RWPE1 (cell line): ENCODE data around the gene MAPK4.

ENCODE experiments used
- CTCF ChIA-PET: fragments of 350-600 bp; sonication (Branson Sonifier 250); formaldehyde crosslinking; extraction: SDS; loops from one replicate; lab custom pipeline; 2021; lab: Yijun Ruan, JAX
- POLR2A ChIA-PET: fragments of 400-600 bp; formaldehyde crosslinking; extraction: SDS; loops from one replicate; lab custom pipeline; 2020; ENCODE audit warnings: antibody characterized with exemption; ENCODE audit not compliant: low non-redundant PET; lab: Yijun Ruan, JAX
- DNase-seq: peaks from one replicate; pipeline ENCODE4 v3.0.0; 2012; ENCODE audit warnings: low spot score
- H3K27ac ChIP-seq: fragments of 450-650 bp; 2 replicates; pipeline ENCODE4 v1.5.1; 2017
- CTCF ChIP-seq: fragments of 450-650 bp; conservative IDR thresholded peaks from 2 replicates; pipeline ENCODE4 v1.5.1; 2017; ENCODE audit warnings: low read depth, mild to moderate bottlenecking

Gene MAPK4

GRCh38 chr18:50644807-50645206 is 84.9 kb downstream of the MAPK4 start:
- H3K27ac ChIP-seq = no peak overlapping the region
- ChIA-PET POLR2A (no interaction called here), CTCF (interaction anchor here (0.7 kb wide), 1 partner anchor 22 kb away, joined by 3 read pairs; no protein-coding TSS in a partner anchor)
- DNase-seq = peak; percentile 22
- TF ChIP-seq CTCF = peak; percentile 41

GRCh38 chr18:50647237-50647636 is 87.3 kb downstream of the MAPK4 start:
- CTCF ChIA-PET = no interaction called here
- no peak for TF ChIP-seq CTCF

DNA sequence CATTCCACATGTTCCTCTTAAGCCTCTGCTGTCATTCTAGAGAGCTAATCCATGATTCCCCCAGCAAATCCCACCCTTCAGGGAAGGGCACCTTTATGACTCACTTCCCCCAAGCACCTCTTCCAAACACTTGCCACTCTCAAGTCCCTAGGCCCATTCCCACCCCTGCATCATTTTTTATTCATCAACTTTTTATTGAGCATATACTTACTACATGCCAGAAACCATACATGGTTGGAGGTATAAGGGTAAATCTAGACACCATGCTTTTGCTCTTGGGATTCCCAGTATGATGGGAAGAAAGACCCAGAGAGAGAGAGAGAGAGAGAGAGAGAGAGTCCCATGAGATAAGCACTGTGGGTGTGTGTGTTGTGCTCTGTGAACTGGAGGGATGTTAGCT is 87.9 kb downstream of the MAPK4 start:
- CTCF ChIA-PET = no interaction called here
- POLR2A ChIA-PET = no interaction called here
- no peak for TF ChIP-seq CTCF
- no peak overlapping the region for H3K27ac ChIP-seq
- DNase-seq = no peak

More at GRCh38 chr18:50647237-50647636, 87.3 kb downstream of the MAPK4 start:
- POLR2A ChIA-PET = no interaction called here
- DNase-seq = no peak
- no peak overlapping the region for H3K27ac ChIP-seq

DNA sequence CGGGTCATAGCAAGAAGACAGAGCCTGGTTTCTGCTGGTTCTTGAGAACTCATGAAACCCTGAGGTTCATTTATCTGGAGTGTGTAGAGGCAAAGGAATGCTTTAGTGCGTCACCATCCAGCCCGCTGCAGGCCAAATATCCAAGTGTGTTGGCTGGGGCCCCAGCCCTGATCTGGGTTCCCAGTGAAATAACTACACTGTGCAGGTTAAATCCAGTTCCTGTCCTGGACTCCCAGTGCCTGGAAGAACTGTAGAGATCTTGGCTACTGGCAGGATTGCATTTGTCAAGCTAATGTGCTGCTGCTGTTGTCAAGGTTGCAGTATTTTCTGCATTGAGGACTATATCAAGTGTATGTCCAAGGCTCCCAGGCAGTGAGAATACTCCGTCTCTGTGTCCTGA is 89.9 kb downstream of the MAPK4 start:
- H3K27ac ChIP-seq = no peak overlapping the region
- DNase-seq = no peak
- TF ChIP-seq CTCF = no peak
- ChIA-PET CTCF (no interaction called here), POLR2A (interaction anchor here (0.5 kb wide), 1 partner anchor 237 kb away, joined by 3 read pairs; no protein-coding TSS in a partner anchor)

GRCh38 chr18:50651334-50651733 is 91.4 kb downstream of the MAPK4 start:
- TF ChIP-seq CTCF = no peak
- ChIA-PET POLR2A (no interaction called here), CTCF (no interaction called here)
- H3K27ac ChIP-seq = no peak overlapping the region
- no peak for DNase-seq

- ChIA-PET POLR2A (no interaction called here), CTCF (no interaction called here)
- no peak overlapping the region for H3K27ac ChIP-seq
- no peak for DNase-seq
- TF ChIP-seq CTCF = no peak
Observed at GRCh38 chr18:50653402-50654093, 93.7 kb downstream of the MAPK4 start.
